Endothelial cell of umbilical vein (primary cell): ENCODE data around the gene IFT22. TPM values are rescaled to one million over a fixed set of nuclear protein-coding genes. Genes with fewer than 3 reads are reported as not detected.

Source experiments
- BruUV-seq: library from RNA; stranded (reverse); fragments of 400-500 nt; replicated peaks from 2 replicates; lab custom pipeline; 2021; lab: Mats Ljungman, UMichigan
- CTCF ChIA-PET: fragments of 300-600, 350-600 bp; sonication (Branson Sonifier 250); formaldehyde crosslinking; loops from one replicate; lab custom pipeline; 2021; ENCODE audit warnings: antibody characterized with exemption, inconsistent platforms; lab: Charles Lee
- POLR2A ChIA-PET: fragments of 300-600, 350-600 bp; sonication (Branson Sonifier 250); formaldehyde crosslinking; loops from one replicate; lab custom pipeline; 2021; ENCODE audit warnings: antibody characterized with exemption, inconsistent platforms; lab: Charles Lee
- DNase-seq: peaks from one replicate; pipeline ENCODE4 v3.0.0-alpha.2; 2011; ENCODE audit warnings: low read depth, low spot score
- FAIRE-seq: peaks from 2 replicates; lab custom pipeline; 2011; peaks lifted over from hg19 to GRCh38; lab: Jason Lieb, UNC
- H2AFZ ChIP-seq: 2 replicates; pipeline ENCODE4 v1.6.0; 2012; ENCODE audit warnings: low read depth, low read length, control low read depth, inconsistent platforms
- H3K27ac ChIP-seq: 2 replicates; pipeline ENCODE4 v1.5.1; 2011; ENCODE audit warnings: low read depth, mild to moderate bottlenecking, control low read depth, low read length, moderate library complexity; ENCODE audit not compliant: insufficient read depth
- H3K27me3 ChIP-seq, 2 experiments: 2 replicates each; pipeline versions ENCODE4 v1.6.0 to v1.6.1; 2011; ENCODE audit warnings: low read length in 2 of 2, mixed read lengths in 1 of 2; ENCODE audit not compliant: control insufficient read depth in 2 of 2, insufficient read depth in 2 of 2
- H3K36me3 ChIP-seq, 2 experiments: 2 replicates in 1 of 2; 3 replicates in 1 of 2; pipeline ENCODE4 v1.5.1; 2011; ENCODE audit warnings: low read length in 2 of 2, mild to moderate bottlenecking in 1 of 2, moderate library complexity in 1 of 2; ENCODE audit not compliant: control insufficient read depth in 2 of 2, insufficient read depth in 2 of 2; ENCODE audit errors: extremely low read depth in 1 of 2
- H3K4me1 ChIP-seq: 3 replicates; pipeline ENCODE4 v1.5.1; 2011; ENCODE audit warnings: mild to moderate bottlenecking, low read length; ENCODE audit not compliant: control insufficient read depth, insufficient read depth; ENCODE audit errors: extremely low read depth
- H3K4me2 ChIP-seq: 2 replicates; pipeline ENCODE4 v1.6.1; 2011; ENCODE audit warnings: low read length, control low read depth, mixed read lengths; ENCODE audit not compliant: insufficient read depth
- H3K4me3 ChIP-seq, 3 experiments: fragments of 200-600 bp in 1 of 3; sonication (generic), shearing (Covaris generic) in 1 of 3; replicated peaks in 1 of 3; 2 replicates each; pipeline ENCODE4 v1.5.1; 2011 to 2016; ENCODE audit warnings: control low read depth in 3 of 3, low read length in 3 of 3, mild to moderate bottlenecking in 2 of 3, inconsistent platforms in 1 of 3, low read depth in 1 of 3, moderate library complexity in 1 of 3; ENCODE audit not compliant: insufficient read depth in 1 of 3
- H3K79me2 ChIP-seq: 2 replicates; pipeline ENCODE4 v1.6.0; 2012; ENCODE audit warnings: low read length, inconsistent platforms; ENCODE audit not compliant: control insufficient read depth, insufficient read depth
- H3K9ac ChIP-seq: replicated peaks from 2 replicates; pipeline ENCODE3; 2011; ENCODE audit warnings: low read length, control low read depth; ENCODE audit not compliant: insufficient read depth; ENCODE audit errors: extremely low read depth
- H3K9me1 ChIP-seq: replicated peaks from 3 replicates; pipeline ENCODE4 v1.6.0; 2011; ENCODE audit warnings: mild to moderate bottlenecking, low read length; ENCODE audit not compliant: control insufficient read depth, insufficient read depth; ENCODE audit errors: extremely low read depth
- H3K9me3 ChIP-seq: replicated peaks from 2 replicates; pipeline ENCODE4 v1.5.1; 2012; ENCODE audit warnings: low read length, inconsistent platforms; ENCODE audit not compliant: control insufficient read depth, insufficient read depth
- H4K20me1 ChIP-seq: replicated peaks from 2 replicates; pipeline ENCODE3; 2011; ENCODE audit warnings: mild to moderate bottlenecking, low read length; ENCODE audit not compliant: control insufficient read depth, insufficient read depth; ENCODE audit errors: extremely low read depth
- CTCF ChIP-seq, 2 donors: IDR thresholded peaks; 1 replicate in 1 of 2; 2 replicates in 1 of 2; pipeline ENCODE4 v1.5.1; 2011; ENCODE audit warnings: low read length in 2 of 2, mild to moderate bottlenecking in 2 of 2, moderate library complexity in 2 of 2, control low read depth in 1 of 2, inconsistent platforms in 1 of 2, low read depth in 1 of 2; ENCODE audit not compliant: insufficient read depth in 1 of 2; ENCODE audit errors: extremely low read depth in 1 of 2
- EZH2 ChIP-seq: IDR thresholded peaks from 2 replicates; pipeline ENCODE4 v1.6.1; 2012; ENCODE audit warnings: borderline replicate concordance, low read depth, mild to moderate bottlenecking, moderate library complexity, low read length, inconsistent platforms; ENCODE audit not compliant: severe bottlenecking
- GATA2 ChIP-seq: IDR thresholded peaks from 2 replicates; pipeline ENCODE4 v1.7.0; 2011; ENCODE audit warnings: low read depth, mild to moderate bottlenecking, moderate library complexity, mixed read lengths, low read length; ENCODE audit not compliant: insufficient read length, insufficient read depth
- MYC ChIP-seq: IDR thresholded peaks from one replicate; pipeline ENCODE4 v1.6.1; 2011; ENCODE audit warnings: mild to moderate bottlenecking, low read depth, low read length
- POLR2A ChIP-seq: IDR thresholded peaks from 2 replicates; pipeline ENCODE4 v1.6.1; 2012; ENCODE audit warnings: low read depth, mild to moderate bottlenecking, control low read depth, low read length
- POLR2AphosphoS5 ChIP-seq: IDR thresholded peaks from 2 replicates; pipeline ENCODE4 v1.6.1; 2012; ENCODE audit warnings: low read depth, mild to moderate bottlenecking, control low read depth, low read length, moderate library complexity; ENCODE audit not compliant: insufficient read depth
- dilution Hi-C: fragments of 300-500 bp; cut with MboI; formaldehyde crosslinking; loops from one replicate; pipeline ENCODE4 v1.15.0; 2019; ENCODE audit warnings: low sequenced_read_pairs; ENCODE audit not compliant: extremely low pct_ligation_motif_present
- intact Hi-C: fragments of 100-400 bp; cut with micrococcal nuclease; formaldehyde crosslinking; loops from one replicate; pipeline ENCODE4 v1.10.0; 2022
- polyA plus RNA-seq, 4 experiments: library from polyadenylated mRNA; depleted of rRNA in 3 of 4; stranded (reverse) in 3 of 4; unstranded in 1 of 4; fragments of >200 nt; gene quantifications; 2 replicates each; pipeline versions ENCODE4 v1.2.1 to v1.2.3, GENCODE V29; 2011 to 2012; ENCODE audit warnings: missing spikeins in 1 of 4
- total RNA-seq: library from RNA; stranded (reverse); gene quantifications from 2 replicates; pipeline ENCODE4 v1.2.3, GENCODE V29; 2021

Gene IFT22
- total and polyA plus RNA-seq, 2 donors (not counting 3 experiments of a cell fraction or from before 2014, with no cell fraction given): 26.3 to 28.7 TPM

- ChIA-PET CTCF (interaction anchor here (0.6 kb wide), 1 partner anchor 191 kb away, joined by 3 read pairs; no protein-coding TSS in a partner anchor), POLR2A (no interaction called here)
- no peaks in the 10 kb centered on the region for H3K27me3 ChIP-seq
- no peaks in the 10 kb centered on the region for H3K9me3 ChIP-seq
- no peak overlapping the region for H3K4me3 ChIP-seq
- no peaks in the 10 kb centered on the region for H3K9me1 ChIP-seq
- H3K4me2 ChIP-seq: no peak overlapping the region
- intact Hi-C loops: no loop called here
- DNase-seq (no peak), FAIRE-seq (no peak)
- no peak overlapping the region for H3K27ac ChIP-seq
- no peaks in the 10 kb centered on the region for H3K79me2 ChIP-seq
- H4K20me1 ChIP-seq: no peaks in the 10 kb centered on the region
- no peak overlapping the region for H2AFZ ChIP-seq
- peaks cover 2% of the 10 kb centered on the region for H3K4me1 ChIP-seq
- no peak overlapping the region for H3K9ac ChIP-seq
- peaks cover 0 to 5% of the 10 kb centered on the region in 2 experiments for H3K36me3 ChIP-seq
- BruUV-seq: no TSS peak
- dilution Hi-C loops: no loop called here
- TF ChIP-seq EZH2 (no peak), CTCF (IDR thresholded peaks at IDR 0.05; ENCODE audit: extremely low read depth in 1 of 2, insufficient read depth in 1 of 2, low read depth in 1 of 2, low read length in 2 of 2) (no peak), MYC (no peak), GATA2 (no peak)
These were observed 2.2 kb downstream of the IFT22 start for GRCh38 chr7:101319401-101319800.

- Histone ChIP-seq H3K36me3 (peaks cover 0 to 5% of the 10 kb centered on the region in 2 experiments), H3K9ac (no peak overlapping the region), H3K4me2 (no peak overlapping the region), H3K4me1 (no peaks in the 10 kb centered on the region), H3K79me2 (no peaks in the 10 kb centered on the region), H3K9me1 (no peaks in the 10 kb centered on the region), H2AFZ (no peak overlapping the region), H4K20me1 (no peaks in the 10 kb centered on the region), H3K27me3 (no peaks in the 10 kb centered on the region), H3K27ac (no peak overlapping the region), H3K9me3 (no peaks in the 10 kb centered on the region), H3K4me3 (no peak overlapping the region)
- BruUV-seq: no TSS peak
- ChIA-PET POLR2A (no interaction called here), CTCF (interaction anchor here (0.6 to 2.0 kb wide), 6 partner anchors 15 to 171 kb away, joined by 3 to 12 read pairs (median 5); partner anchors contain the start of gene ZNHIT1)
- FAIRE-seq (peak; percentile 81), DNase-seq (peak; percentile 37)
- dilution Hi-C loops (no loop called here), intact Hi-C loops (no loop called here)
- TF ChIP-seq POLR2AphosphoS5 (no peak), CTCF (IDR thresholded peaks at IDR 0.05; ENCODE audit: extremely low read depth in 1 of 2, insufficient read depth in 1 of 2, low read depth in 1 of 2, low read length in 2 of 2) (peak; percentile 64 to 66), MYC (no peak), GATA2 (no peak), POLR2A (no peak)
These were observed 6.3 kb downstream of the IFT22 start for GRCh38 chr7:101315336-101315735.
